ENCODE results near the gene DGKH. TPM values are rescaled to one million over a fixed set of nuclear protein-coding genes. Genes with fewer than 3 reads are reported as not detected.

The DGKH gene
- polyA plus RNA-seq, 1 donor from 2014 or later: 3.5 TPM

- H3K4me3 ChIP-seq (ENCODE audit: low read length): no peak overlapping the region
- no peak overlapping the region for H2AFZ ChIP-seq (ENCODE audit: low read depth, low read length)
- H3K9me2 ChIP-seq (ENCODE audit: insufficient read depth, low read length): no peaks in the 10 kb centered on the region
- H3F3A ChIP-seq (ENCODE audit: insufficient read depth, low read length, poor library complexity, severe bottlenecking): no peaks in the 10 kb centered on the region
- H4K20me1 ChIP-seq (ENCODE audit: insufficient read depth): no peaks in the 10 kb centered on the region
- no peaks in the 10 kb centered on the region for H3K27me3 ChIP-seq (ENCODE audit: insufficient read depth, low read depth, low read length)
- H3K9me3 ChIP-seq (ENCODE audit: low read length): no peaks in the 10 kb centered on the region
- no peak for TF ChIP-seq EP300 (conservative IDR thresholded peaks at IDR 0.05; ENCODE audit: poor library complexity, severe bottlenecking)
- no peak for TF ChIP-seq MXI1 (conservative IDR thresholded peaks at IDR 0.05; ENCODE audit: poor library complexity, severe bottlenecking)
- TF ChIP-seq SMC3 (conservative IDR thresholded peaks at IDR 0.05; ENCODE audit: poor library complexity): no peak
- no peak for TF ChIP-seq POLR2AphosphoS5 (IDR thresholded peaks at IDR 0.05)
- TF ChIP-seq, protein P1, sequence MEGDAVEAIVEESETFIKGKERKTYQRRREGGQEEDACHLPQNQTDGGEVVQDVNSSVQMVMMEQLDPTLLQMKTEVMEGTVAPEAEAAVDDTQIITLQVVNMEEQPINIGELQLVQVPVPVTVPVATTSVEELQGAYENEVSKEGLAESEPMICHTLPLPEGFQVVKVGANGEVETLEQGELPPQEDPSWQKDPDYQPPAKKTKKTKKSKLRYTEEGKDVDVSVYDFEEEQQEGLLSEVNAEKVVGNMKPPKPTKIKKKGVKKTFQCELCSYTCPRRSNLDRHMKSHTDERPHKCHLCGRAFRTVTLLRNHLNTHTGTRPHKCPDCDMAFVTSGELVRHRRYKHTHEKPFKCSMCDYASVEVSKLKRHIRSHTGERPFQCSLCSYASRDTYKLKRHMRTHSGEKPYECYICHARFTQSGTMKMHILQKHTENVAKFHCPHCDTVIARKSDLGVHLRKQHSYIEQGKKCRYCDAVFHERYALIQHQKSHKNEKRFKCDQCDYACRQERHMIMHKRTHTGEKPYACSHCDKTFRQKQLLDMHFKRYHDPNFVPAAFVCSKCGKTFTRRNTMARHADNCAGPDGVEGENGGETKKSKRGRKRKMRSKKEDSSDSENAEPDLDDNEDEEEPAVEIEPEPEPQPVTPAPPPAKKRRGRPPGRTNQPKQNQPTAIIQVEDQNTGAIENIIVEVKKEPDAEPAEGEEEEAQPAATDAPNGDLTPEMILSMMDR (IDR thresholded peaks at IDR 0.05; ENCODE audit: poor library complexity, severe bottlenecking): no peak
- TF ChIP-seq REST (IDR thresholded peaks at IDR 0.05; ENCODE audit: borderline replicate concordance): no peak
- no peak for TF ChIP-seq TAF1 (IDR thresholded peaks at IDR 0.05; ENCODE audit: low read depth)
- TF ChIP-seq RAD21 (conservative IDR thresholded peaks at IDR 0.05): no peak
- no peak for TF ChIP-seq EZH2 (IDR thresholded peaks at IDR 0.05; ENCODE audit: borderline replicate concordance, insufficient read depth, low read length, poor library complexity, severe bottlenecking)
- H3K9ac ChIP-seq (ENCODE audit: low read length): no peak overlapping the region
- peaks cover 61% of the 10 kb centered on the region for H3K79me2 ChIP-seq (replicated peaks; ENCODE audit: insufficient read depth, low read length)
- H3K4me2 ChIP-seq (ENCODE audit: low read length): no peak overlapping the region
- no peak overlapping the region for H3K27ac ChIP-seq (ENCODE audit: low read length)
- H3K36me3 ChIP-seq (ENCODE audit: insufficient read depth, low read length): no peaks in the 10 kb centered on the region
Measured at GRCh38 chr13:42280537-42280936, 232.1 kb downstream of the DGKH start.

- no peak for TF ChIP-seq POLR2AphosphoS5 (IDR thresholded peaks at IDR 0.05)
- TF ChIP-seq, protein P1 (IDR thresholded peaks at IDR 0.05; ENCODE audit: poor library complexity, severe bottlenecking): no peak
- TF ChIP-seq EP300 (conservative IDR thresholded peaks at IDR 0.05; ENCODE audit: poor library complexity, severe bottlenecking): no peak
- no peak for TF ChIP-seq RAD21 (conservative IDR thresholded peaks at IDR 0.05)
- TF ChIP-seq SMC3 (conservative IDR thresholded peaks at IDR 0.05; ENCODE audit: poor library complexity): no peak
- no peaks in the 10 kb centered on the region for H3F3A ChIP-seq (ENCODE audit: insufficient read depth, low read length, poor library complexity, severe bottlenecking)
- no peak overlapping the region for H2AFZ ChIP-seq (ENCODE audit: low read depth, low read length)
- peaks cover 45% of the 10 kb centered on the region for H3K79me2 ChIP-seq (replicated peaks; ENCODE audit: insufficient read depth, low read length)
- H3K9me2 ChIP-seq (ENCODE audit: insufficient read depth, low read length): no peaks in the 10 kb centered on the region
- H3K36me3 ChIP-seq (ENCODE audit: insufficient read depth, low read length): peaks cover 7% of the 10 kb centered on the region
- H4K20me1 ChIP-seq (ENCODE audit: insufficient read depth): no peaks in the 10 kb centered on the region
- H3K9me3 ChIP-seq (ENCODE audit: low read length): no peaks in the 10 kb centered on the region
- no peak overlapping the region for H3K9ac ChIP-seq (ENCODE audit: low read length)
- no peak overlapping the region for H3K27ac ChIP-seq (ENCODE audit: low read length)
- H3K4me3 ChIP-seq (ENCODE audit: low read length): no peak overlapping the region
- no peak overlapping the region for H3K4me2 ChIP-seq (ENCODE audit: low read length)
- H3K27me3 ChIP-seq (ENCODE audit: insufficient read depth, low read depth, low read length): no peaks in the 10 kb centered on the region
Measured at GRCh38 chr13:42283574-42283973, 235.1 kb downstream of the DGKH start.

Measured in neural cell (in vitro differentiated cells).